ENCODE measurements around the gene EFCAB6. TPM values are rescaled to one million over a fixed set of nuclear protein-coding genes. Genes with fewer than 3 reads are reported as not detected.

EFCAB6 gene
- polyA plus RNA-seq, 2 of the 4 experiments (the other 2 are of a cell fraction), result 0.46 to 1.2 TPM

DNA sequence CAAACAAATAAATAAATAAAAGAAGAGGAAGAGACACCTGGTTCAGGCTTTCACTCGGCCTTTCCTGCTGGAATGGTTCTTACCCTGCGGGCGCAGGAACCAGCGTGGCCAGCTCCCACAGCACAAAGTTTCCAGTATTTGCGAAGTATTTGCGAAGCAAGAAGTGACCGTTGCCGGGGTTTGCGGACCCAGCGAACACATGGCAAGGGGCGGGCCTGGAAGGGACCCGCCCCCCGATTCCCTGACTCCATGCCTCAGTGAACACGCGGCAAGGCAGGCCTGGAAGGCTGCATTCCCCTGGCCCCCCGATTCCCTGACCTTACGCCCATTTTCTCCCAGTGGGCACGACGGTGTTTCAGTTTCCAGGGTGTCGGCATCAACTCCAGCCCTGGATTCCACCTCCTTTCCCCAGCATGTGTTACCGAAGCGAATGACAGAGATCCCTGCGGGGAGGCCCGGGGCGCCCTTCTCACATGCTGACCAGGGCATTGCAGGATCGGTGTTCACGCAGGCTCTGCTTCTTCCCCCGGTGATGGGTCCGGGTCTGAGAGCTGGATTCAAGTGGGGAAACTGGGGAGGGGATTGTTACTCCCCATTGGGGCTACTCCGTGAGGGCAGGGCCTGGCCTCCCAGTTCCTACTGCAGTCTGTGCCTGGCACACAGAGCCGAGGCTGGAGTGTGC, 297.5 kb downstream of the EFCAB6 start:
- DNase-seq (ENCODE audit: low read depth in 1 of 2, low spot score in 1 of 2), result no peak
- Histone ChIP-seq H3K4me2 (no peak overlapping the region), H3K4me1 (no peaks in the 10 kb centered on the region), H3K27ac (no peak overlapping the region), H3K9me3 (no peaks in the 10 kb centered on the region), H3K4me3 (no peak overlapping the region)
- 79% methylated on average over 22 of the region's 31 CpGs for WGBS (ENCODE audit: missing lambda C conversion rate)
- ATAC-seq, result no peak
- no peak for TF ChIP-seq SREBF2 (IDR thresholded peaks at IDR 0.05)
- FAIRE-seq, result no peak
- ChIA-PET CTCF (interaction anchor here (1.4 kb wide), 1 partner anchor 17 kb away, joined by 3 read pairs; no protein-coding TSS in a partner anchor), POLR2A (interaction anchor here (0.7 kb wide), 1 partner anchor 348 kb away, joined by 9 read pairs; no protein-coding TSS in a partner anchor)

DNA sequence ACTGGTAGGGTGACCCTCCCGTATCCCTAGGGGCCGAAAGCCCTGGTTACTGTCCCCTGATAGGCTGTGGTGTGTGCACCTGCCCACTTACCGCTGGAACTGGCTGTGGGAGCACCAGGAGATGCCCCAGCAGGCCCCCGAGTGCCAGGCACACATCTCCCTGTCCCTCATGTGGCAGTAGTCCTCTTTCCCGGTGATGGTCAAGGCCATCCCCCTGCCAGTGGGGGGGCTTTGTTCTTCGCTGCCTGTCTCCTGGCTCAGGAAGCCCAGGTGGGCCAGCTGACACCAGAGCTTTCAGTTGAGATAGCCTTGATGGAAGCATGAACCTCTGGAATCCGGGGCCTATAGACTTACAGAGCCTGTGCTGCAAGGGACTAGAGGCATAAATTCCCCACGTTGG, 299.8 kb downstream of the EFCAB6 start:
- ChIA-PET POLR2A (no interaction called here), CTCF (no interaction called here)
- Histone ChIP-seq H3K4me2 (no peak overlapping the region), H3K9me3 (no peaks in the 10 kb centered on the region), H3K4me1 (no peaks in the 10 kb centered on the region), H3K27ac (no peak overlapping the region), H3K4me3 (no peak overlapping the region)
- no peak for FAIRE-seq
- no peak for TF ChIP-seq HOXB5 (CRISPR knock-in tag; IDR thresholded peaks at IDR 0.05)
- TF ChIP-seq, protein P1, sequence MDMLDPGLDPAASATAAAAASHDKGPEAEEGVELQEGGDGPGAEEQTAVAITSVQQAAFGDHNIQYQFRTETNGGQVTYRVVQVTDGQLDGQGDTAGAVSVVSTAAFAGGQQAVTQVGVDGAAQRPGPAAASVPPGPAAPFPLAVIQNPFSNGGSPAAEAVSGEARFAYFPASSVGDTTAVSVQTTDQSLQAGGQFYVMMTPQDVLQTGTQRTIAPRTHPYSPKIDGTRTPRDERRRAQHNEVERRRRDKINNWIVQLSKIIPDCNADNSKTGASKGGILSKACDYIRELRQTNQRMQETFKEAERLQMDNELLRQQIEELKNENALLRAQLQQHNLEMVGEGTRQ (IDR thresholded peaks at IDR 0.05), result no peak
- TF ChIP-seq EP300 (IDR thresholded peaks at IDR 0.05), result no peak
- TF ChIP-seq HDAC2 (IDR thresholded peaks at IDR 0.05), result no peak
- no peak for TF ChIP-seq GATA3 (IDR thresholded peaks at IDR 0.05; ENCODE audit: borderline replicate concordance)
- TF ChIP-seq JUN (IDR thresholded peaks at IDR 0.05), result no peak
- TF ChIP-seq KDM5A (IDR thresholded peaks at IDR 0.05), result no peak
- TF ChIP-seq HOXB13 (CRISPR knock-in tag; IDR thresholded peaks at IDR 0.05; ENCODE audit: low read depth), result no peak
- no peak for TF ChIP-seq PBX3 (IDR thresholded peaks at IDR 0.05)
- no peak for TF ChIP-seq SMC3 (IDR thresholded peaks at IDR 0.05)
- no peak for TF ChIP-seq RNF2 (IDR thresholded peaks at IDR 0.05; ENCODE audit: borderline replicate concordance, low read depth)
- TF ChIP-seq JUNB (IDR thresholded peaks at IDR 0.05), result no peak
- no peak for TF ChIP-seq FOSL2 (IDR thresholded peaks at IDR 0.05)
- TF ChIP-seq FOSL2 (CRISPR knock-in tag; IDR thresholded peaks at IDR 0.05), result no peak
- no peak for TF ChIP-seq CEBPB (IDR thresholded peaks at IDR 0.05)
- no peak for TF ChIP-seq SREBF2 (IDR thresholded peaks at IDR 0.05)
- TF ChIP-seq NR3C1 (IDR thresholded peaks at IDR 0.05), result no peak
- TF ChIP-seq CBX2 (IDR thresholded peaks at IDR 0.05; ENCODE audit: borderline replicate concordance, low read depth), result no peak
- no peak for TF ChIP-seq MAFK (IDR thresholded peaks at IDR 0.05; ENCODE audit: partially characterized antibody)
- TF ChIP-seq CHD2 (IDR thresholded peaks at IDR 0.05; ENCODE audit: low read length, partially characterized antibody), result no peak
- no peak for TF ChIP-seq HOXA7 (CRISPR knock-in tag; IDR thresholded peaks at IDR 0.05)
- 26% methylated on average over 3 of the region's 8 CpGs for WGBS (ENCODE audit: missing lambda C conversion rate)
- DNase-seq (ENCODE audit: low read depth in 1 of 2, low spot score in 1 of 2), result no peak
- ATAC-seq, result no peak

DNA sequence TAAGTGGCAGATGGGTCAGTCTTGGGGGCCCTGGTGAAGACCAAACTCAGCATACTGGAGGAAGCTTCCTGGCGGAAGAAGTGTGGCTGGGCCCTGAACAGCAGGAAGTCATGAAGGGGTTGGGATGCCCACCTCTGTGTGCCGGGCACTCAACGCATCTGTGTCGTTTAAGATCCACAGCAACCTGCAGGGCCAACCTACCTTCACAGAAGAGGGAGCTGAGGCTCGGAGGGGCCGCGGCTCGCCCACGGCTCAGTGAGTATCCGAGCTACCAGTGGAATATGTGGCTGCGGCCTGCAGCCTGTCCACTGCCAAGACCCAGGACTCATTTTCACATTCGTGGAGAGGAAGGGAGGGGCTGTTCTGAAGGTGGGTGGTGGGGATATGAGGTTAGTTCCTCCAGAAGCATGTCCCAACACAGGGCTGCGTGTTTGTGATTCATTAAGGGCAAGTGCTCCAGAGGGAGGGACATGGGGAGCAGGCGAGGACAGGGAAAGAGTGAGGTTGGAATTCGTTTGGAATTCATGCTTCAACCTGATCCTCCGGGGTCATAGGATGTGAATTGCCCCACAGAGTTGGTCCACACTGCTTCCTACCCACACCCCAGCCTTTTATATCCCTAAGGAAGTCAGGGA, 300.7 kb downstream of the EFCAB6 start:
- Histone ChIP-seq H3K4me1 (no peaks in the 10 kb centered on the region), H3K4me3 (no peak overlapping the region), H3K4me2 (no peak overlapping the region), H3K9me3 (no peaks in the 10 kb centered on the region), H3K27ac (no peak overlapping the region)
- DNase-seq (ENCODE audit: low read depth in 1 of 2, low spot score in 1 of 2) (no peak), FAIRE-seq (no peak), ATAC-seq (no peak)
- POLR2A ChIA-PET, result no interaction called here
- CTCF ChIA-PET, result no interaction called here
- 15% methylated on average over 5 of the region's 16 CpGs for WGBS (ENCODE audit: missing lambda C conversion rate)
- TF ChIP-seq ATOH8 (CRISPR knock-in tag; IDR thresholded peaks at IDR 0.05; ENCODE audit: low read depth) (no peak), HEYL (CRISPR knock-in tag; IDR thresholded peaks at IDR 0.05) (no peak), KDM1A (IDR thresholded peaks at IDR 0.05; ENCODE audit: low read depth) (no peak), RCOR1 (IDR thresholded peaks at IDR 0.05; ENCODE audit: low read depth, low read length) (no peak), EHMT2 (IDR thresholded peaks at IDR 0.05; ENCODE audit: low read depth) (no peak), MYC (IDR thresholded peaks at IDR 0.05; ENCODE audit: borderline replicate concordance, low read length) (no peak), E2F6 (IDR thresholded peaks at IDR 0.05; ENCODE audit: borderline replicate concordance, low read depth) (no peak), CBX8 (IDR thresholded peaks at IDR 0.05) (no peak)
